IMR-90 (cell line): ENCODE measurements around the gene EIF6. TPM values are rescaled to one million over a fixed set of nuclear protein-coding genes. Genes with fewer than 3 reads are reported as not detected.

Experiments
- ATAC-seq: fragments of 200-7000 bp; cut with Tn5 transposase; 2 replicates; pipeline ENCODE4 v1.9.1; 2020; ENCODE audit warnings: low read depth, mild to moderate bottlenecking, moderate library complexity
- BruUV-seq: library from RNA; stranded (reverse); fragments of 400-500 nt; replicated peaks from 2 replicates; lab custom pipeline; 2021; lab: Mats Ljungman, UMichigan
- CTCF ChIA-PET: fragments of 300-600 bp; formaldehyde crosslinking; extraction: SDS; loops from one replicate; lab custom pipeline; 2021; ENCODE audit warnings: antibody characterized with exemption; lab: Yijun Ruan, JAX
- POLR2A ChIA-PET: fragments of 300-600 bp; sonication (Branson Sonifier 250); formaldehyde crosslinking; loops from one replicate; lab custom pipeline; 2022; ENCODE audit warnings: antibody characterized with exemption; ENCODE audit not compliant: unreplicated experiment; lab: Charles Lee
- DNase-seq: peaks from one replicate; pipeline ENCODE4 v3.0.0; 2013
- H2AFZ ChIP-seq: replicated peaks from 2 replicates; pipeline ENCODE3; 2013; ENCODE audit warnings: low read length, mild to moderate bottlenecking; ENCODE audit not compliant: poor library complexity
- H2AK5ac ChIP-seq: 2 replicates; pipeline ENCODE4 v1.6.1; 2013; ENCODE audit warnings: low read depth, low read length, inconsistent platforms
- H2AK9ac ChIP-seq: replicated peaks from 2 replicates; pipeline ENCODE3; 2013; ENCODE audit warnings: mild to moderate bottlenecking, low read depth, low read length, moderate library complexity; ENCODE audit not compliant: poor library complexity
- H2BK120ac ChIP-seq: 2 replicates; pipeline ENCODE4 v1.6.1; 2013; ENCODE audit warnings: low read depth, low read length, inconsistent platforms
- H2BK15ac ChIP-seq: 3 replicates; pipeline ENCODE4 v1.6.1; 2013; ENCODE audit warnings: low read depth, low read length, inconsistent platforms
- H2BK20ac ChIP-seq: 2 replicates; pipeline ENCODE4 v1.6.1; 2013; ENCODE audit warnings: low read depth, mild to moderate bottlenecking, inconsistent platforms, low read length, moderate library complexity
- H2BK5ac ChIP-seq: 2 replicates; pipeline ENCODE4 v1.6.1; 2013; ENCODE audit warnings: mild to moderate bottlenecking, low read depth, low read length, inconsistent platforms; ENCODE audit not compliant: poor library complexity, severe bottlenecking
- H3K14ac ChIP-seq: replicated peaks from 2 replicates; pipeline ENCODE4 v1.6.1; 2013; ENCODE audit warnings: low read depth, low read length, inconsistent platforms
- H3K18ac ChIP-seq: 2 replicates; pipeline ENCODE4 v1.6.1; 2013; ENCODE audit warnings: low read depth, low read length, control low read depth
- H3K23ac ChIP-seq: 2 replicates; pipeline ENCODE4 v1.6.1; 2013; ENCODE audit warnings: low read depth, low read length, inconsistent platforms
- H3K27ac ChIP-seq: 2 replicates; pipeline ENCODE4 v1.5.1; 2013; ENCODE audit warnings: mild to moderate bottlenecking, control low read depth, low read length; ENCODE audit not compliant: insufficient read depth
- H3K27me3 ChIP-seq: 2 replicates; pipeline ENCODE4 v1.6.1; 2013; ENCODE audit warnings: low read length; ENCODE audit not compliant: control insufficient read depth, insufficient read depth
- H3K36me3 ChIP-seq: 2 replicates; pipeline ENCODE4 v1.6.1; 2013; ENCODE audit warnings: low read length, mixed read lengths; ENCODE audit not compliant: control insufficient read depth, insufficient read depth
- H3K4ac ChIP-seq: 2 replicates; pipeline ENCODE4 v1.6.1; 2013; ENCODE audit warnings: low read depth, low read length, inconsistent platforms
- H3K4me1 ChIP-seq: 2 replicates; pipeline ENCODE4 v1.6.1; 2013; ENCODE audit warnings: low read length, mixed read lengths; ENCODE audit not compliant: control insufficient read depth, insufficient read depth
- H3K4me2 ChIP-seq: 2 replicates; pipeline ENCODE4 v1.6.1; 2013; ENCODE audit warnings: low read depth, mild to moderate bottlenecking, control low read depth, low read length, moderate library complexity
- H3K4me3 ChIP-seq: 2 replicates; pipeline ENCODE4 v1.5.1; 2013; ENCODE audit warnings: low read depth, mild to moderate bottlenecking, control low read depth, low read length, moderate library complexity; ENCODE audit not compliant: insufficient read depth
- H3K56ac ChIP-seq: 2 replicates; pipeline ENCODE4 v1.6.1; 2013; ENCODE audit warnings: low read length, inconsistent platforms; ENCODE audit not compliant: insufficient read depth; ENCODE audit errors: extremely low read depth
- H3K79me1 ChIP-seq, 2 experiments: 2 replicates each; pipeline ENCODE4 v1.6.1; 2013; ENCODE audit warnings: low read length in 2 of 2, inconsistent platforms in 1 of 2, low read depth in 1 of 2
- H3K9ac ChIP-seq: 2 replicates; pipeline ENCODE4 v1.6.1; 2013; ENCODE audit warnings: low read depth, low read length, control low read depth
- H3K9me1 ChIP-seq: 2 replicates; pipeline ENCODE4 v1.6.1; 2013; ENCODE audit warnings: low read length, inconsistent platforms; ENCODE audit not compliant: insufficient read depth
- H3K9me3 ChIP-seq: 2 replicates; pipeline ENCODE4 v1.6.1; 2013; ENCODE audit warnings: low read length; ENCODE audit not compliant: control insufficient read depth, insufficient read depth
- H4K20me1 ChIP-seq: 2 replicates; pipeline ENCODE4 v1.6.1; 2013; ENCODE audit warnings: low read length, inconsistent platforms; ENCODE audit not compliant: insufficient read depth
- H4K5ac ChIP-seq: 2 replicates; pipeline ENCODE4 v1.6.1; 2013; ENCODE audit warnings: mild to moderate bottlenecking, low read depth, low read length, control low read depth
- H4K8ac ChIP-seq, 2 experiments: 2 replicates each; pipeline ENCODE4 v1.6.1; 2013; ENCODE audit warnings: low read depth in 2 of 2, low read length in 2 of 2, control low read depth in 1 of 2, inconsistent platforms in 1 of 2
- H4K91ac ChIP-seq: 2 replicates; pipeline ENCODE4 v1.6.1; 2013; ENCODE audit warnings: low read depth, low read length, inconsistent platforms; ENCODE audit not compliant: insufficient read depth
- BHLHE40 ChIP-seq: fragments of 150-350 bp; IDR thresholded peaks from 2 replicates; pipeline ENCODE4 v1.6.1; 2016; ENCODE audit warnings: mild to moderate bottlenecking, low read depth, low read length
- CHD1 ChIP-seq: IDR thresholded peaks from 2 replicates; pipeline ENCODE4 v1.6.1; 2012; ENCODE audit warnings: low read depth, low read length, improper control_type of control experiment
- CTCF ChIP-seq: conservative IDR thresholded peaks from 2 replicates; pipeline ENCODE4 v1.5.1; 2012; ENCODE audit warnings: mild to moderate bottlenecking, low read depth, low read length, improper control_type of control experiment
- FOS ChIP-seq: fragments of 150-350 bp; IDR thresholded peaks from 2 replicates; pipeline ENCODE4 v1.6.1; 2016; ENCODE audit warnings: low read depth, low read length
- MAFK ChIP-seq: IDR thresholded peaks from 2 replicates; pipeline ENCODE4 v1.6.1; 2012; ENCODE audit warnings: low read depth, low read length, improper control_type of control experiment
- MAZ ChIP-seq: IDR thresholded peaks from 2 replicates; pipeline ENCODE4 v1.6.1; 2012; ENCODE audit warnings: low read depth, mild to moderate bottlenecking, low read length, improper control_type of control experiment, moderate library complexity, borderline replicate concordance
- MXI1 ChIP-seq: IDR thresholded peaks from 2 replicates; pipeline ENCODE4 v1.6.1; 2012; ENCODE audit warnings: low read depth, mild to moderate bottlenecking, low read length, moderate library complexity, borderline replicate concordance
- POLR2A ChIP-seq: IDR thresholded peaks from 2 replicates; pipeline ENCODE4 v1.6.1; 2012; ENCODE audit warnings: mild to moderate bottlenecking, low read depth, low read length
- RAD21 ChIP-seq: IDR thresholded peaks from 2 replicates; pipeline ENCODE4 v1.6.1; 2012; ENCODE audit warnings: low read length, improper control_type of control experiment
- RCOR1 ChIP-seq: IDR thresholded peaks from 2 replicates; pipeline ENCODE4 v1.6.1; 2012; ENCODE audit warnings: mild to moderate bottlenecking, low read length, improper control_type of control experiment; ENCODE audit not compliant: insufficient replicate concordance
- RFX5 ChIP-seq: IDR thresholded peaks from 2 replicates; pipeline ENCODE4 v1.8.0; 2012; ENCODE audit warnings: low read depth, mild to moderate bottlenecking, low read length, moderate library complexity
- SMC3 ChIP-seq: fragments of 150-350 bp; IDR thresholded peaks from 2 replicates; pipeline ENCODE4 v1.6.1; 2016; ENCODE audit warnings: low read depth, mild to moderate bottlenecking, antibody characterized with exemption, low read length, moderate library complexity
- USF2 ChIP-seq: fragments of 150-350 bp; IDR thresholded peaks from 2 replicates; pipeline ENCODE4 v1.6.1; 2017; ENCODE audit warnings: mild to moderate bottlenecking, antibody characterized with exemption, low read length, low read depth
- WGBS, 2 experiments: methylation state at CpG; one replicate each; pipeline versions ENCODE4 v1.1.5 to v1.1.7; 2013; ENCODE audit warnings: missing lambda C conversion rate in 2 of 2; ENCODE audit not compliant: insufficient read length in 1 of 2; ENCODE audit errors: extremely low coverage in 2 of 2; 5-methylcytosine and 5-hydroxymethylcytosine counted together
- dilution Hi-C: fragments of 300-500 bp; cut with HindIII; formaldehyde crosslinking; loops from one replicate; pipeline ENCODE4 v1.14.3; 2018; ENCODE audit warnings: low sequenced_read_pairs; ENCODE audit not compliant: unreplicated experiment
- in situ Hi-C: fragments of 300-500 bp; cut with MboI; formaldehyde crosslinking; loops from 3 replicates; pipeline ENCODE4 v1.14.3; 2019; ENCODE audit warnings: low sequenced_read_pairs, inconsistent platforms, mixed read lengths
- intact Hi-C: fragments of 100-400 bp; cut with micrococcal nuclease; formaldehyde crosslinking; loops from 2 replicates; pipeline ENCODE4 v1.10.0; 2022
- polyA plus RNA-seq, 3 experiments: library from polyadenylated mRNA; depleted of rRNA; stranded (reverse); fragments of >200 nt; gene quantifications; 2 replicates each; pipeline ENCODE4 v1.2.3, GENCODE V29; 2012; ENCODE audit warnings: low replicate concordance in 1 of 3
- total RNA-seq: library from RNA; depleted of rRNA; stranded (reverse); fragments of >200 nt; gene quantifications from 2 replicates; pipeline ENCODE4 v1.2.3, GENCODE V29; 2012

Gene EIF6
- total and polyA plus RNA-seq, 2 of the 4 experiments (the other 2 are of a cell fraction): 215 to 227 TPM

GRCh38 chr20:35235881-35236280 lies 48.7 kb downstream of the EIF6 start:
- no peaks in the 10 kb centered on the region for H3K79me1 ChIP-seq
- H4K91ac ChIP-seq: no peak overlapping the region
- H2AFZ ChIP-seq: no peak overlapping the region
- no peak overlapping the region for H3K4me2 ChIP-seq
- H3K27ac ChIP-seq: no peak overlapping the region
- in situ Hi-C loops (no loop called here), intact Hi-C loops (no loop called here), dilution Hi-C loops (no loop called here)
- no peak overlapping the region for H4K5ac ChIP-seq
- H3K4me3 ChIP-seq: no peak overlapping the region
- H3K36me3 ChIP-seq: 0 out of 2 replicates have a peak, but pooled peaks cover 2% of the 10 kb centered on the region
- 0 out of 2 replicates have a peak, but pooled peaks cover 3% of the 10 kb centered on the region for H3K9me1 ChIP-seq
- no peak overlapping the region for H4K8ac ChIP-seq
- TF ChIP-seq RAD21: no peak
- TF ChIP-seq SMC3: no peak
- TF ChIP-seq BHLHE40: no peak
- TF ChIP-seq RFX5: no peak
- no peak for TF ChIP-seq MXI1
- TF ChIP-seq USF2: no peak
- no peak for TF ChIP-seq POLR2A
- no peak for TF ChIP-seq MAFK
- no peak for TF ChIP-seq MAZ
- TF ChIP-seq CTCF: no peak
- TF ChIP-seq FOS: no peak
- no peak for TF ChIP-seq RCOR1
- TF ChIP-seq CHD1: no peak
- H3K14ac ChIP-seq: no peak overlapping the region
- peaks cover 3% of the 10 kb centered on the region for H3K9me3 ChIP-seq
- no peak overlapping the region for H3K4ac ChIP-seq
- no TSS peak for BruUV-seq
- no peak overlapping the region for H2AK5ac ChIP-seq
- DNase-seq: no peak
- peaks cover 5% of the 10 kb centered on the region for H3K4me1 ChIP-seq
- CTCF ChIA-PET: no interaction called here
- H3K23ac ChIP-seq: no peak overlapping the region
- POLR2A ChIA-PET: no interaction called here
- H3K27me3 ChIP-seq: peaks cover 2% of the 10 kb centered on the region; the same call in 1 of the 2 replicates
- no peak overlapping the region for H2BK5ac ChIP-seq
- no CpG with 5 or more reads among the region's 6 CpGs for WGBS, 2 experiments
- no peak overlapping the region for H3K9ac ChIP-seq
- no peak overlapping the region for H2AK9ac ChIP-seq
- H2BK20ac ChIP-seq: no peak overlapping the region
- H2BK15ac ChIP-seq: no peak overlapping the region
- 0 out of 2 replicates have a peak, but pooled peaks cover 2% of the 10 kb centered on the region for H4K20me1 ChIP-seq
- H3K18ac ChIP-seq: no peak overlapping the region
- no peak overlapping the region for H3K56ac ChIP-seq
- H2BK120ac ChIP-seq: no peak overlapping the region
- no peak for ATAC-seq
